Mononuclear cell (primary cell): Measurements from ENCODE around the gene FNDC3B. TPM values are rescaled to one million over a fixed set of nuclear protein-coding genes. Genes with fewer than 3 reads are reported as not detected.

Experiments
- H3K27me3 ChIP-seq: 2 replicates; pipeline ENCODE4 v1.6.0; 2011; ENCODE audit warnings: low read length, control low read depth; ENCODE audit not compliant: insufficient read depth
- H3K4me1 ChIP-seq: 2 replicates; pipeline ENCODE4 v1.5.1; 2011; ENCODE audit warnings: mild to moderate bottlenecking, low read length, control low read depth; ENCODE audit not compliant: insufficient read depth
- H3K4me3 ChIP-seq: 2 replicates; pipeline ENCODE4 v1.5.1; 2011; ENCODE audit warnings: mild to moderate bottlenecking, low read length, moderate library complexity
- H3K9me3 ChIP-seq: 2 replicates; pipeline ENCODE4 v1.5.1; 2011; ENCODE audit warnings: low read depth, mild to moderate bottlenecking, control low read depth, low read length
- total RNA-seq: library from RNA; depleted of rRNA; stranded (reverse); fragments of >200 nt; gene quantifications from one replicate; pipeline ENCODE4 v1.2.3, GENCODE V29; 2012

FNDC3B gene
- total RNA-seq, 1 donor: 46.1 TPM

- H3K4me3 ChIP-seq: no peak overlapping the region
- H3K27me3 ChIP-seq: no peaks in the 10 kb centered on the region
- peaks cover 27% of the 10 kb centered on the region for H3K4me1 ChIP-seq
- H3K9me3 ChIP-seq: no peaks in the 10 kb centered on the region
These were observed 125.4 kb downstream of the FNDC3B start for GRCh38 chr3:172164620-172165362.

DNA sequence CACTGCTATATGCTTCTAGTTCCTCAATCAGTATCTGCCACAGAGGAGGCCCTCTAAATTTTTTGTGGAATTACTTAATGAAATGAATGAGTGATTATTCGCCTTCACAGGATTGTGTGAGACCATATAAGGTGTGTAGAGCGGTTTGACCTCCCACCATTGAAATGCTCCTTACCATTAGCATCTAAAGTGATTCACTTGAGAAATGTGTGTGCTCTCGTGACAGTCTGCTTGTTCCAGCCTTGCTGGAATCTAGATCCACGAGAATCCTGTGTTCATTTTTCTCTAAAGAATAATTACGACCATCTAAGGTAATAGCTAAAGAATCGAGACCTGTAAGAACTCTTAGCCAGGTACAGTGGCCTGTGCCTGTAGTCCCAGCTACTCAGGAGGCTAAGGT lies 126.9 kb downstream of the FNDC3B start:
- Histone ChIP-seq H3K4me1 (peaks cover 20% of the 10 kb centered on the region), H3K27me3 (no peaks in the 10 kb centered on the region), H3K9me3 (no peaks in the 10 kb centered on the region), H3K4me3 (no peak overlapping the region)

- no peak overlapping the region for H3K4me3 ChIP-seq
- H3K27me3 ChIP-seq: no peaks in the 10 kb centered on the region
- H3K9me3 ChIP-seq: no peaks in the 10 kb centered on the region
- H3K4me1 ChIP-seq: peaks cover 20% of the 10 kb centered on the region
These were observed 127.5 kb downstream of the FNDC3B start for GRCh38 chr3:172166890-172167289.

DNA sequence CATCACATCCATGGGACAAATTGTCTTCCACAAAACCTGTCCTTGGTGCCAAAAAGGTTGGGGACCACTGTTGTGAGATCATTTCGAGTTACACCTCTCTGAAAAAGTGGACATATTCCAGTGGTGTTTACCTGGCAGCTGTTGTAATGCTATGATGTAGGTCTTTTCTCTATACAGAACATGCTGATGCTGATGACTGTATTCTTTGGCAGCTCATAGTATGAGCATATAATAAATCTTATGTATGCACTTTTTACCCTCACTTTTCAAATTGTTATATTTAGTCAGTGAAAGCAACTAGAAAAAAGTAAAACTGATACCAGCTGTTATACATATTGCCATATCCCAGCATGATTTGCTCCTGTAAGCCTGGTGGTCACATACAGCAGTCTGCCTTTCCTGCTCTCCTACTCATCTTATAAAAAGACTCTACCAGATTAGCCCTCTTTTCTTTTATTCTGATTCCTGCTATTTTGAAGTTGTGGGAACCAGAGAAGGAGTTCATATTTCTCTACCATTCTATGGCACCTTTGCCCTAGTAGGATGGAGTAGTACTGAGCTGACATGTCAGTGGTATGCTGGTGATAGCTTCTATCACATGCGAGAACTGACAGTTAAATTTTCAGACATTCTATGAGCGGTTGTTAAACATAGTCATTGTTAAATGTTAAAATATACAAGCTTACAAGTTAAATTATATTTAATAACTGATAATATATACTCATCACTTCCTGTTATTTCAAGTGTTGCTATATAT lies 128.7 kb downstream of the FNDC3B start:
- no peak overlapping the region for H3K4me3 ChIP-seq
- peaks cover 20% of the 10 kb centered on the region for H3K4me1 ChIP-seq

DNA sequence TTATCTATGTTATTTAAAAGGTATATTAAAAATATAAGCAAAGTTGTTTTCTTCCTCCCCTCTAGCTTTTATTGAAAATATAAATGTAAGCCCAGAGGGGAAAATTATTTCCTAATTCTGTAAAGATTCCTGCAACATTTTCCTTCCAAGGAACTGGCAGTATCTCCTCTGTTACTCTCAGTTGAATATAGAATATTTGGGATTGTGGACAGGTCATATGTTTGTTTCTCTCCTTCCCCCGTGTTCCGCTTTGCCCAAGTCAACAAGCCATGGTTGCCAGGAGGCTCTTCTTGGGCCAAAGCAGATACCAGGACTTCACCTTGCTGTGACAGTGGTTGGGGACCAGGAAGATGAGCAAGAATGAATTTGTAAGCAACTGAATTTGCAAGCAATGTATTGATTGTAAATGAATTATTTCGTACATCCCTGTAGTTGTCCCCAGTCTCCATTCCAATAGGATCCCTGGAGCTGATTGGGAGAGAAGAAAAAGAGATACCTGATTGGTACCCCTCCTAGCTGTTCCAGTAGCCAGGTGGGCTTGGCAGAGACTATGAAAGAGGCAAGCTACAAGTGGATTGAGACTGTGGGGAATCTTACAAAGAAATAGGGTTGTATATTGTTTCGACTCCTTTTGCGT lies 130.8 kb downstream of the FNDC3B start:
- Histone ChIP-seq H3K27me3 (no peaks in the 10 kb centered on the region), H3K4me3 (no peak overlapping the region), H3K4me1 (peaks cover 20% of the 10 kb centered on the region), H3K9me3 (no peaks in the 10 kb centered on the region)

More for the DNA sequence above, 128.7 kb downstream of the FNDC3B start:
- Histone ChIP-seq H3K9me3 (no peaks in the 10 kb centered on the region), H3K27me3 (no peaks in the 10 kb centered on the region)

- Histone ChIP-seq H3K4me1 (peaks cover 22% of the 10 kb centered on the region), H3K9me3 (no peaks in the 10 kb centered on the region), H3K27me3 (no peaks in the 10 kb centered on the region), H3K4me3 (no peak overlapping the region)
These were observed 131.5 kb downstream of the FNDC3B start for GRCh38 chr3:172170841-172171240.

- Histone ChIP-seq H3K9me3 (no peaks in the 10 kb centered on the region), H3K4me1 (peaks cover 28% of the 10 kb centered on the region), H3K4me3 (no peak overlapping the region), H3K27me3 (no peaks in the 10 kb centered on the region)
These were observed 132.2 kb downstream of the FNDC3B start for GRCh38 chr3:172171396-172172075.

DNA sequence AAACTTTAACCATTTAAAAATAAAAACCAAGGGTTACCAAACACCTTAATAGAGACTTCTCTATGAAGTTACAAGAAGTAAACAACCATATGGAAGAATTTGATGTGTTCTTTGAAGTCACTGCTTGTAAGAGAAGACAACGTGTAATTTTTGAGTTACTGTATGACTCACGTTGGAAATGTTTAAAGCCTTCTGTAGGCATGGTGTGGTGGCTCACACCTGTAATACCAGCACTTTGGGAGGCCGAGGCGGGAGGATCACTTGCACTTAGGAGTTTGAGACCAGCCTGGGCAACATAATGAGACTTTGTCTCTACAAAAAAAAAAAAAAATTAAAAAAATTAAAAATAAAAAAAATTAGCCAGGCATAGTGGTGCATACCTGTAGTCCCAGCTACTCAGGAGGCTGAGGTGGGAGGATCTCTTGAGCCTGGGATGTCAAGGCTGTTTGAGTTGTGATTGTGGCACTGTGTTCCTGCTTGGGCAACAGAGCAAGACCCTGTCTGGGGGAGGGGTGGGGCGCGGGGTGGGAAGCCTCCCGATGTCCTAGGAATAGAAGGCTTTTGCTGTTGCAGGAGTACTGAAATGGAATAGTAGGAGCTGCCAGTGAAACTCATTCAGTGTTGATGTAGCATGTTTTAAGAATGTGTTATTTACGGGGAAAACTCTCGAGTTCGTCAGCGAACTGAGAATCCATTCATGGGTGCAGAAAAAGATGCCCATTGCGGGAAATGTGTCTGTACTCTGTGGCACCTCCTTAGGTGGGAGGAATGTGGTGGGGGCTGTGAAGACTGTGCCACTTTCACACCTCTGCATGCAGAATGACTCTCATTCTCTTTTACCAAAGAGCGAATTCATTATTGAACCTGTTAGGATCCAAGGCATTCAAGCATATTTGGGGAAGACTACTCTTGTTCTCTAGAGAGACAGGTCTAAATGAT lies 134.2 kb downstream of the FNDC3B start:
- Histone ChIP-seq H3K4me3 (no peak overlapping the region), H3K4me1 (peaks cover 24% of the 10 kb centered on the region), H3K27me3 (no peaks in the 10 kb centered on the region), H3K9me3 (no peaks in the 10 kb centered on the region)

DNA sequence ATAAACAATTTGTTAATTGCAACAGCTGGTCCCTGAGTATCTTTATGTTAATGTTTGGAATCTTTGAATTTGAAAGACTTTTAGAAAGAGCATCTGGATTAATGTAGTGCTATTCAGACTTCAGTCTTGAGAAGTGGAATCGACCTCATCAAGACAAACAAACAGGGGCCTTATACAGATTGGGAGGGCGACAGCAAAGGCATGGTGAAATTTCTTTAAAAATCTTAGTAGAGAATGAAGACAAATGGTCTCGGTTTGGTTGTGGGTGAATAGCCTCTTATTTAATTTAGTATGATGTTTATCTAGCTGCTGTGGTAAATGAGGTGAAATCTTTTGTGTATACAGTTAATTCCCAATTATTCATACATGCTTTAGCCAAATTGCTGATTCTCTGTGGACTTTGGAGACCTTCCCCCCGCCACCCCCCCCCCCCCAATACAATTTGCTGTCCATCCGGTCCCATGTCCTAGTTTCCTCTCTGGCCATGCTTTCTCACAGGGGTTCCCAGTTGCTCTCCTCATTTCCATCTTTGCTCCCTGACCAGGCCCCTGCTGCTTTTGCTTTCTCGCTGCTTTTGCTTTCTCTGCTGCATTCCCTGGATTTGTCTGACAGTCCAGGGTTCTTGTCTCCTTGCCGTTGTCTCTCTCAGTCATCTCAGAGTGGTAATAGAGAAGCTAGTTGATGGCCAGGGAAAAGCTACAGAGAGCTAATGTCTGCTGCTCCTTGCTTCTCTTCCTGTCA lies 135.3 kb downstream of the FNDC3B start:
- Histone ChIP-seq H3K4me1 (peaks cover 18% of the 10 kb centered on the region), H3K27me3 (no peaks in the 10 kb centered on the region), H3K9me3 (no peaks in the 10 kb centered on the region), H3K4me3 (no peak overlapping the region)

GRCh38 chr3:172175254-172175599 lies 135.8 kb downstream of the FNDC3B start:
- no peak overlapping the region for H3K4me3 ChIP-seq
- H3K27me3 ChIP-seq: no peaks in the 10 kb centered on the region
- H3K9me3 ChIP-seq: no peaks in the 10 kb centered on the region
- H3K4me1 ChIP-seq: peaks cover 23% of the 10 kb centered on the region

GRCh38 chr3:172176061-172176770 lies 136.8 kb downstream of the FNDC3B start:
- Histone ChIP-seq H3K9me3 (no peaks in the 10 kb centered on the region), H3K4me3 (no peak overlapping the region), H3K27me3 (no peaks in the 10 kb centered on the region), H3K4me1 (peaks cover 30% of the 10 kb centered on the region)

GRCh38 chr3:172177046-172177445 lies 137.7 kb downstream of the FNDC3B start:
- peaks cover 38% of the 10 kb centered on the region for H3K4me1 ChIP-seq
- no peaks in the 10 kb centered on the region for H3K9me3 ChIP-seq
- H3K4me3 ChIP-seq: no peak overlapping the region
- H3K27me3 ChIP-seq: no peaks in the 10 kb centered on the region

DNA sequence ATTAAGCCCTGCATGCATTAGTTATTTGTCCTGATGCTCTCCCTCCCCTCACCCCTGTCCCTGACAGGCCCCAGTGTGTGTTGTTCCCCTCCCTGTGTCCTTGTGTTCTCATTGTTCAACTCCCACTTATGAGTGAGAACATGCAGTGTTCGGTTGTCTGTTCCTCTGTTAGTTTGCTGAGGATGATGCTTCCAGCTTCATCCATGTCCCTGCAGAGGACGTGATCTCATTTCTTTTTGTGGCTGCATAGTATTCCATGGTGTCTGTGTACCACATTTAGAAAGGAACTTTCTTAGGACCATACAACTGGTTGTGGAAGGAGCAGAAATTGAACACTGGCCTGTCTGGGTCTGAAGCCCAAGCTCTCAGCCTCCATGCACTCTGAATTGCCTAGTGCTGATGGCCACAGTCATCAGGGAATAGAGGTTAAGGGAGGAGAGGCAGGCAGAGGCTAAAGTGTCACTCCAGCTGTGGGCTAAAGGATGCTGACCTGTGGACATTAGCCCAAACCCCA lies 138.5 kb downstream of the FNDC3B start:
- Histone ChIP-seq H3K9me3 (no peaks in the 10 kb centered on the region), H3K4me1 (peaks cover 46% of the 10 kb centered on the region), H3K4me3 (no peak overlapping the region), H3K27me3 (no peaks in the 10 kb centered on the region)
